Measurements from ENCODE around the gene FBP2.
A peak's percentile ranks its signal among the peaks of the same experiment; 100 is the strongest.

Gene FBP2

GRCh38 chr9:94593459-94594345 is at the start of gene FBP2:
Gene FBP2 (minus strand): TSS chr9:94593824. CDS start chr9:94593726, 98 bp downstream.
- no peak for DNase-seq (ENCODE audit: low read depth, low spot score)

- no peak for DNase-seq (ENCODE audit: low read depth, low spot score)
Measured at GRCh38 chr9:94643176-94643575, 49.6 kb upstream of the FBP2 start.

- DNase-seq (ENCODE audit: low read depth, low spot score): no peak
Measured at GRCh38 chr9:94642501-94642900, 48.9 kb upstream of the FBP2 start.

- peak; percentile 71 for DNase-seq (ENCODE audit: low read depth, low spot score)
Measured at GRCh38 chr9:94639999-94640376, 46.4 kb upstream of the FBP2 start.

- DNase-seq (ENCODE audit: low read depth, low spot score): peak; percentile 39
Measured at GRCh38 chr9:94639061-94639998, 45.7 kb upstream of the FBP2 start, which contains the start of gene FBP1. Gene FBP1 (minus strand): TSS chr9:94639518. CDS start chr9:94639310, 208 bp downstream.

- no peak for DNase-seq (ENCODE audit: low read depth, low spot score)
Measured at GRCh38 chr9:94638335-94639060, 44.9 kb upstream of the FBP2 start.

- DNase-seq (ENCODE audit: low read depth, low spot score): peak; percentile 53
Measured at GRCh38 chr9:94632737-94633136, 39.1 kb upstream of the FBP2 start.

- no peak for DNase-seq (ENCODE audit: low read depth, low spot score)
Measured at GRCh38 chr9:94631599-94631998, 38.0 kb upstream of the FBP2 start.

GRCh38 chr9:94630833-94631232 is 37.2 kb upstream of the FBP2 start:
- no peak for DNase-seq (ENCODE audit: low read depth, low spot score)

- no peak for DNase-seq (ENCODE audit: low read depth, low spot score)
Measured at GRCh38 chr9:94630281-94630680, 36.7 kb upstream of the FBP2 start.

GRCh38 chr9:94627287-94627686 is 33.7 kb upstream of the FBP2 start:
- DNase-seq (ENCODE audit: low read depth, low spot score): no peak

GRCh38 chr9:94625835-94626234 is 32.2 kb upstream of the FBP2 start:
- no peak for DNase-seq (ENCODE audit: low read depth, low spot score)

GRCh38 chr9:94624629-94625028 is 31.0 kb upstream of the FBP2 start:
- DNase-seq (ENCODE audit: low read depth, low spot score): no peak

GRCh38 chr9:94623253-94623652 is 29.6 kb upstream of the FBP2 start:
- DNase-seq (ENCODE audit: low read depth, low spot score): peak; percentile 74

GRCh38 chr9:94622087-94622800 is 28.6 kb upstream of the FBP2 start:
- no peak for DNase-seq (ENCODE audit: low read depth, low spot score)

- DNase-seq (ENCODE audit: low read depth, low spot score): no peak
Measured at GRCh38 chr9:94619026-94619425, 25.4 kb upstream of the FBP2 start.

GRCh38 chr9:94613003-94613402 is 19.4 kb upstream of the FBP2 start:
- DNase-seq (ENCODE audit: low read depth, low spot score): no peak

GRCh38 chr9:94612071-94612470 is 18.4 kb upstream of the FBP2 start:
- no peak for DNase-seq (ENCODE audit: low read depth, low spot score)

- no peak for DNase-seq (ENCODE audit: low read depth, low spot score)
Measured at GRCh38 chr9:94611638-94612068, 18.0 kb upstream of the FBP2 start.

- DNase-seq (ENCODE audit: low read depth, low spot score): no peak
Measured at GRCh38 chr9:94610181-94610606, 16.6 kb upstream of the FBP2 start.

GRCh38 chr9:94607423-94607691 is 13.7 kb upstream of the FBP2 start:
- no peak for DNase-seq (ENCODE audit: low read depth, low spot score)
